ENCODE data around the gene NPC2.

- no peak for TF ChIP-seq CTCF (IDR thresholded peaks at IDR 0.05)
- TF ChIP-seq POLR2A (IDR thresholded peaks at IDR 0.05) = no peak
These were observed 32.3 kb upstream of the NPC2 start for GRCh38 chr14:74525361-74525851.
